ENCODE data around the gene CCN5. TPM values are rescaled to one million over a fixed set of nuclear protein-coding genes. Genes with fewer than 3 reads are reported as not detected.

The CCN5 gene
- total RNA-seq, 1 experiment from 2014 or later, result 0.26 TPM

GRCh38 chr20:44747166-44748004 lies 32.2 kb downstream of the CCN5 start:
- ChIA-PET CTCF (interaction anchor here (0.6 to 1.8 kb wide), 7 partner anchors 14 to 186 kb away, joined by 3 to 13 read pairs (median 3); partner anchors contain the start of gene PABPC1L), POLR2A (ENCODE audit: unreplicated experiment) (interaction anchor here (0.6 kb wide), 1 partner anchor 138 kb away, joined by 5 read pairs; no protein-coding TSS in a partner anchor)
- no peaks in the 10 kb centered on the region for H3K79me2 ChIP-seq (ENCODE audit: low read length)
- peak overlapping the region; percentile 52 for H2AFZ ChIP-seq (ENCODE audit: low read length)
- no peaks in the 10 kb centered on the region for H3K36me3 ChIP-seq (ENCODE audit: low read depth, low read length)
- 0 out of 2 replicates have a peak, but pooled peaks cover 3% of the 10 kb centered on the region for H4K20me1 ChIP-seq (ENCODE audit: low read length)
- H3K4me2 ChIP-seq (ENCODE audit: low read length), result peak overlapping the region; percentile 92
- intact Hi-C loops (cut with micrococcal nuclease), result loop anchor here (1.0 kb wide), 1 partner anchor 120 kb away; no protein-coding TSS in a partner anchor
- no peaks in the 10 kb centered on the region for H3K9me2 ChIP-seq (replicated peaks; ENCODE audit: low read length)
- no peak overlapping the region for H3K9ac ChIP-seq (ENCODE audit: low read length)
- ATAC-seq, result peak; percentile 62
- BruUV-seq (replicated peaks), result no TSS peak
- DNase-seq, result peak; percentile 97
- peak overlapping the region; percentile 17; the same call in 1 of the 2 replicates for H3K4me3 ChIP-seq (ENCODE audit: low read length)
- no peaks in the 10 kb centered on the region for H3K9me3 ChIP-seq (ENCODE audit: low read length)
- H3K27me3 ChIP-seq (ENCODE audit: low read length), result peaks cover 3% of the 10 kb centered on the region; the same call in 1 of the 2 replicates
- H3F3A ChIP-seq (ENCODE audit: low read length, unreplicated experiment), result no peaks in the 10 kb centered on the region
- peak overlapping the region; percentile 51 for H3K27ac ChIP-seq (ENCODE audit: low read length)
- H3K4me1 ChIP-seq (ENCODE audit: insufficient read depth, low read length), result peaks cover 26% of the 10 kb centered on the region
- TF ChIP-seq EZH2phosphoT487 (IDR thresholded peaks at IDR 0.05; ENCODE audit: borderline replicate concordance, low read length), result no peak
- peak; percentile 92 for TF ChIP-seq CTCF (conservative IDR thresholded peaks at IDR 0.05; ENCODE audit: low read depth, low read length)
- TF ChIP-seq EZH2 (IDR thresholded peaks at IDR 0.05; ENCODE audit: low read length, unreplicated experiment), result no peak

- Histone ChIP-seq H3K9me3 (ENCODE audit: low read length) (no peaks in the 10 kb centered on the region), H3K27ac (ENCODE audit: low read length) (no peak overlapping the region), H3K4me3 (ENCODE audit: low read length) (no peak overlapping the region), H3K9me2 (replicated peaks; ENCODE audit: low read length) (no peaks in the 10 kb centered on the region), H3K27me3 (ENCODE audit: low read length) (peaks cover 3% of the 10 kb centered on the region; the same call in 1 of the 2 replicates), H3K79me2 (ENCODE audit: low read length) (no peaks in the 10 kb centered on the region), H3K9ac (ENCODE audit: low read length) (no peak overlapping the region), H4K20me1 (ENCODE audit: low read length) (0 out of 2 replicates have a peak, but pooled peaks cover 3% of the 10 kb centered on the region), H3F3A (ENCODE audit: low read length, unreplicated experiment) (no peaks in the 10 kb centered on the region), H3K36me3 (ENCODE audit: low read depth, low read length) (no peaks in the 10 kb centered on the region), H2AFZ (ENCODE audit: low read length) (no peak overlapping the region), H3K4me1 (ENCODE audit: insufficient read depth, low read length) (peaks cover 26% of the 10 kb centered on the region), H3K4me2 (ENCODE audit: low read length) (peak overlapping the region; percentile 92; the same call in 1 of the 2 replicates)
- intact Hi-C loops (cut with micrococcal nuclease), result no loop called here
- TF ChIP-seq CTCF (conservative IDR thresholded peaks at IDR 0.05; ENCODE audit: low read depth, low read length), result no peak
- no peak for TF ChIP-seq EZH2 (IDR thresholded peaks at IDR 0.05; ENCODE audit: low read length, unreplicated experiment)
- no peak for TF ChIP-seq EZH2phosphoT487 (IDR thresholded peaks at IDR 0.05; ENCODE audit: borderline replicate concordance, low read length)
- no peak for ATAC-seq
- peak; percentile 14 for DNase-seq
- POLR2A ChIA-PET (ENCODE audit: unreplicated experiment), result no interaction called here
- CTCF ChIA-PET, result interaction anchor here (0.6 to 1.8 kb wide), 4 partner anchors 15 to 162 kb away, joined by 3 to 13 read pairs (median 4); partner anchors contain the start of gene PABPC1L
- no TSS peak for BruUV-seq (replicated peaks)
These were observed 32.8 kb downstream of the CCN5 start for GRCh38 chr20:44748005-44748370.
